Peyer's patch (tissue), 4 donors: ENCODE data around the gene CRYL1. TPM values are rescaled to one million over a fixed set of nuclear protein-coding genes. Genes with fewer than 3 reads are reported as not detected.

Source experiments
- DNase-seq, 3 donors: peaks; one replicate each; pipeline ENCODE4 v3.0.0-alpha.2; 2017 to 2019
- H3K27ac ChIP-seq, 4 donors: fragments of 200-600 bp; sonication (generic); one replicate each; pipeline ENCODE4 v1.5.1; 2016 to 2019
- H3K27me3 ChIP-seq, 2 donors: fragments of 200-600 bp; sonication (generic); one replicate each; pipeline ENCODE4 v1.5.1; 2019
- H3K36me3 ChIP-seq, 3 donors: fragments of 200-600 bp; sonication (generic); one replicate each; pipeline ENCODE4 v1.5.1; 2016 to 2019
- H3K4me1 ChIP-seq, 4 donors: fragments of 200-600 bp; sonication (generic); one replicate each; pipeline ENCODE4 v1.5.1; 2016 to 2019
- H3K4me3 ChIP-seq, 4 donors: fragments of 200-600 bp; sonication (generic); 1 replicate in 3 of 4; 2 replicates in 1 of 4; pipeline ENCODE4 v1.5.1; 2016 to 2019; ENCODE audit warnings: mild to moderate bottlenecking in 1 of 4
- H3K9me3 ChIP-seq, 4 donors: fragments of 200-600 bp; sonication (generic); one replicate each; pipeline ENCODE4 v1.5.1; 2016 to 2019; ENCODE audit warnings: mild to moderate bottlenecking in 1 of 4
- CTCF ChIP-seq, 6 experiments: fragments of 450-650 bp in 4 of 6; fragments of 200-600 bp in 2 of 6; sonication (generic) in 1 of 6; IDR thresholded peaks; one replicate each; pipeline ENCODE4 v1.5.1; 2017 to 2019; ENCODE audit warnings: antibody characterized with exemption in 6 of 6, mild to moderate bottlenecking in 3 of 6, moderate library complexity in 1 of 6
- POLR2A ChIP-seq, 2 donors: fragments of 450-650 bp; IDR thresholded peaks; one replicate each; pipeline ENCODE4 v1.5.1; 2017; ENCODE audit warnings: antibody characterized with exemption in 2 of 2, mild to moderate bottlenecking in 2 of 2, moderate library complexity in 2 of 2
- total RNA-seq, 4 donors: library from RNA; depleted of rRNA; stranded (reverse); fragments of >200 nt; gene quantifications; one replicate each; pipeline ENCODE4 v1.1.0, GENCODE V29; 2016

The CRYL1 gene
- total RNA-seq, 4 donors from 2014 or later: 81.7 to 357 (median 299) TPM

- Histone ChIP-seq H3K9me3 (no peaks in the 10 kb centered on the region), H3K36me3 (peaks cover 0 to 70% (median 0%) of the 10 kb centered on the region in 3 donors), H3K4me3 (no peak overlapping the region), H3K4me1 (no peaks in the 10 kb centered on the region), H3K27ac (no peak overlapping the region), H3K27me3 (no peaks in the 10 kb centered on the region)
- TF ChIP-seq POLR2A (IDR thresholded peaks at IDR 0.05): no peak
- TF ChIP-seq CTCF (IDR thresholded peaks at IDR 0.05): no peak
- no peak for DNase-seq
These were observed 96.7 kb downstream of the CRYL1 start for GRCh38 chr13:20428666-20429644.

- no peaks in the 10 kb centered on the region for H3K27me3 ChIP-seq
- H3K4me1 ChIP-seq: no peaks in the 10 kb centered on the region
- no peak overlapping the region for H3K27ac ChIP-seq
- no peak overlapping the region for H3K4me3 ChIP-seq
- H3K9me3 ChIP-seq: no peaks in the 10 kb centered on the region
- DNase-seq: peak in 1 of 3 donors; percentile 34
- TF ChIP-seq POLR2A (IDR thresholded peaks at IDR 0.05) (no peak), CTCF (IDR thresholded peaks at IDR 0.05) (no peak)
- H3K36me3 ChIP-seq: peaks cover 0 to 69% (median 3%) of the 10 kb centered on the region in 3 donors
These were observed 98.8 kb downstream of the CRYL1 start for GRCh38 chr13:20426766-20427448.

- H3K36me3 ChIP-seq: peaks cover 0 to 58% (median 3%) of the 10 kb centered on the region in 3 donors
- no peak for TF ChIP-seq POLR2A (IDR thresholded peaks at IDR 0.05)
- no peak for TF ChIP-seq CTCF (IDR thresholded peaks at IDR 0.05)
- no peak overlapping the region for H3K27ac ChIP-seq
- no peaks in the 10 kb centered on the region for H3K9me3 ChIP-seq
- no peaks in the 10 kb centered on the region for H3K4me1 ChIP-seq
- no peak overlapping the region for H3K4me3 ChIP-seq
- DNase-seq: no peak
- H3K27me3 ChIP-seq: no peaks in the 10 kb centered on the region
These were observed 99.8 kb downstream of the CRYL1 start for GRCh38 chr13:20425819-20426219.

- Histone ChIP-seq H3K27me3 (no peaks in the 10 kb centered on the region), H3K27ac (no peak overlapping the region), H3K4me1 (no peaks in the 10 kb centered on the region), H3K4me3 (no peak overlapping the region), H3K36me3 (peaks cover 0 to 51% (median 3%) of the 10 kb centered on the region in 3 donors), H3K9me3 (no peaks in the 10 kb centered on the region)
- no peak for TF ChIP-seq CTCF (IDR thresholded peaks at IDR 0.05)
- no peak for TF ChIP-seq POLR2A (IDR thresholded peaks at IDR 0.05)
- peak in 1 of 3 donors; percentile 40 for DNase-seq
These were observed 100.7 kb downstream of the CRYL1 start for GRCh38 chr13:20424949-20425348.

- Histone ChIP-seq H3K4me3 (no peak overlapping the region), H3K9me3 (no peaks in the 10 kb centered on the region), H3K27ac (no peak overlapping the region), H3K4me1 (no peaks in the 10 kb centered on the region), H3K27me3 (no peaks in the 10 kb centered on the region), H3K36me3 (peaks cover 0 to 46% (median 3%) of the 10 kb centered on the region in 3 donors)
- no peak for DNase-seq
- TF ChIP-seq CTCF (IDR thresholded peaks at IDR 0.05) (no peak), POLR2A (IDR thresholded peaks at IDR 0.05) (no peak)
These were observed 101.2 kb downstream of the CRYL1 start for GRCh38 chr13:20424559-20424852.
